ENCODE measurements around the gene SH2D2A. TPM values are rescaled to one million over a fixed set of nuclear protein-coding genes. Genes with fewer than 3 reads are reported as not detected.

The SH2D2A gene
- total and polyA plus RNA-seq, 2 of the 4 experiments (the other 2 are of a cell fraction), result not detected

DNA sequence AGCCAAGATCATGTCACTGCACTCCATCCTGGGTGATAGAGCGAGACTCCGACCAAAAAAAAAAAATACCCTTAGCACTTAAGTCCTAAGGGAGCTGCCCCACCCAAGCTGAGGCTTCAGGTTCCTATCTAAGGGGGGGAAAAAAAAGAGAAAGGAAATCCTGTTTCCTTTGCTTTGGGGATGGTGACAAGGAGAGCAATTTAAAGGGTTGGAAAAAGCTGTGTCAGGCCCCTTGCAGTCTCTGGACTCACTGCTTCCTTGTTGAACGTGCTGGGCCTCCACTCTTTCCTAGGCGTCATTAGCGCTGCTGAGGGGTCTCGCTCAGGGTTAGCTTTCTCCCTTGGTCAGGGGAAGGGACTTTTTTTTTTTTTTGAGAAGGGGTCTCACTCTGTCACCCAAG, 31.2 kb downstream of the SH2D2A start:
- Histone ChIP-seq H3K27ac (ENCODE audit: insufficient read depth, low read length) (no peak overlapping the region), H3K79me1 (ENCODE audit: low read depth in 1 of 2, low read length in 2 of 2) (peaks cover 39 to 66% of the 10 kb centered on the region in 2 experiments), H3K9ac (ENCODE audit: low read depth, low read length) (no peak overlapping the region), H3K4me1 (ENCODE audit: control insufficient read depth, insufficient read depth, low read length) (peaks cover 3% of the 10 kb centered on the region), H3K9me1 (ENCODE audit: insufficient read depth, low read length) (peaks cover 6% of the 10 kb centered on the region), H4K20me1 (ENCODE audit: insufficient read depth, low read length) (peaks cover 42% of the 10 kb centered on the region), H3K14ac (replicated peaks; ENCODE audit: low read depth, low read length) (no peak overlapping the region), H2BK5ac (ENCODE audit: low read depth, low read length, poor library complexity, severe bottlenecking) (no peak overlapping the region), H2BK120ac (ENCODE audit: low read depth, low read length) (no peak overlapping the region), H2AK9ac (replicated peaks; ENCODE audit: low read depth, low read length, poor library complexity) (no peak overlapping the region), H3K4me2 (ENCODE audit: low read depth, low read length) (no peak overlapping the region), H3K18ac (ENCODE audit: low read depth, low read length) (no peak overlapping the region), H3K56ac (ENCODE audit: extremely low read depth, insufficient read depth, low read length) (no peak overlapping the region), H2AK5ac (ENCODE audit: low read depth, low read length) (no peak overlapping the region), H3K4ac (ENCODE audit: low read depth, low read length) (no peak overlapping the region), H3K36me3 (ENCODE audit: control insufficient read depth, insufficient read depth, low read length) (peaks cover 26% of the 10 kb centered on the region), H3K4me3 (ENCODE audit: insufficient read depth, low read depth, low read length) (no peak overlapping the region), H2BK15ac (ENCODE audit: low read depth, low read length) (no peak overlapping the region), H4K8ac (ENCODE audit: low read depth in 2 of 2, low read length in 2 of 2) (no peak overlapping the region), H3K23ac (ENCODE audit: low read depth, low read length) (no peak overlapping the region), H4K91ac (ENCODE audit: insufficient read depth, low read depth, low read length) (no peak overlapping the region), H2BK20ac (ENCODE audit: low read depth, low read length) (no peak overlapping the region), H2AFZ (replicated peaks; ENCODE audit: low read length, poor library complexity) (no peak overlapping the region), H4K5ac (ENCODE audit: low read depth, low read length) (no peak overlapping the region), H3K27me3 (ENCODE audit: control insufficient read depth, insufficient read depth, low read length) (no peaks in the 10 kb centered on the region), H3K9me3 (ENCODE audit: control insufficient read depth, insufficient read depth, low read length) (no peaks in the 10 kb centered on the region)
- CTCF ChIA-PET, result no interaction called here
- BruUV-seq (replicated peaks), result no TSS peak
- ATAC-seq (ENCODE audit: low read depth), result no peak
- dilution Hi-C loops (cut with HindIII; ENCODE audit: low sequenced_read_pairs, unreplicated experiment), result no loop called here
- in situ Hi-C loops (cut with MboI; ENCODE audit: low sequenced_read_pairs), result no loop called here
- intact Hi-C loops (cut with micrococcal nuclease), result no loop called here
- POLR2A ChIA-PET (ENCODE audit: unreplicated experiment), result no interaction called here
- TF ChIP-seq BHLHE40 (IDR thresholded peaks at IDR 0.05; ENCODE audit: low read depth, low read length) (no peak), RCOR1 (IDR thresholded peaks at IDR 0.05; ENCODE audit: insufficient replicate concordance, low read length) (no peak), NFE2L2 (IDR thresholded peaks at IDR 0.05; ENCODE audit: low read depth, low read length) (no peak), CHD1 (IDR thresholded peaks at IDR 0.05; ENCODE audit: low read depth, low read length) (no peak), FOS (IDR thresholded peaks at IDR 0.05; ENCODE audit: low read depth, low read length) (no peak), MXI1 (IDR thresholded peaks at IDR 0.05; ENCODE audit: borderline replicate concordance, low read depth, low read length) (no peak)
- TF ChIP-seq, protein P1, sequence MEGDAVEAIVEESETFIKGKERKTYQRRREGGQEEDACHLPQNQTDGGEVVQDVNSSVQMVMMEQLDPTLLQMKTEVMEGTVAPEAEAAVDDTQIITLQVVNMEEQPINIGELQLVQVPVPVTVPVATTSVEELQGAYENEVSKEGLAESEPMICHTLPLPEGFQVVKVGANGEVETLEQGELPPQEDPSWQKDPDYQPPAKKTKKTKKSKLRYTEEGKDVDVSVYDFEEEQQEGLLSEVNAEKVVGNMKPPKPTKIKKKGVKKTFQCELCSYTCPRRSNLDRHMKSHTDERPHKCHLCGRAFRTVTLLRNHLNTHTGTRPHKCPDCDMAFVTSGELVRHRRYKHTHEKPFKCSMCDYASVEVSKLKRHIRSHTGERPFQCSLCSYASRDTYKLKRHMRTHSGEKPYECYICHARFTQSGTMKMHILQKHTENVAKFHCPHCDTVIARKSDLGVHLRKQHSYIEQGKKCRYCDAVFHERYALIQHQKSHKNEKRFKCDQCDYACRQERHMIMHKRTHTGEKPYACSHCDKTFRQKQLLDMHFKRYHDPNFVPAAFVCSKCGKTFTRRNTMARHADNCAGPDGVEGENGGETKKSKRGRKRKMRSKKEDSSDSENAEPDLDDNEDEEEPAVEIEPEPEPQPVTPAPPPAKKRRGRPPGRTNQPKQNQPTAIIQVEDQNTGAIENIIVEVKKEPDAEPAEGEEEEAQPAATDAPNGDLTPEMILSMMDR (conservative IDR thresholded peaks at IDR 0.05; ENCODE audit: low read depth, low read length), result no peak
- no CpG with 5 or more reads among the region's 6 CpGs for WGBS, 2 experiments (ENCODE audit: extremely low coverage in 2 of 2, insufficient read length in 1 of 2)
- no peak for DNase-seq
